Testis (tissue), 3 donors: ENCODE measurements around the gene ACACB. TPM values are rescaled to one million over a fixed set of nuclear protein-coding genes. Genes with fewer than 3 reads are reported as not detected.

ENCODE experiments used
- DNase-seq: peaks from one replicate; pipeline ENCODE4 v3.0.0-alpha.2; 2019
- H3K27ac ChIP-seq, 2 donors: fragments of 200-600 bp; sonication (generic); one replicate each; pipeline ENCODE4 v1.5.1; 2019
- H3K27me3 ChIP-seq: fragments of 200-600 bp; sonication (generic); one replicate; pipeline ENCODE4 v1.5.1; 2019
- H3K36me3 ChIP-seq: fragments of 200-600 bp; sonication (generic); one replicate; pipeline ENCODE4 v1.5.1; 2017; ENCODE audit warnings: low read depth; ENCODE audit errors: missing control alignments
- H3K4me1 ChIP-seq: fragments of 200-600 bp; sonication (generic); one replicate; pipeline ENCODE4 v1.5.1; 2019
- H3K4me3 ChIP-seq, 2 donors: fragments of 200-600 bp; sonication (generic); one replicate each; pipeline ENCODE4 v1.5.1; 2017 to 2019
- H3K9me3 ChIP-seq: fragments of 200-600 bp; sonication (generic); one replicate; pipeline ENCODE4 v1.5.1; 2017
- CTCF ChIP-seq, 3 experiments: fragments of 450-650 bp in 2 of 3; fragments of 200-600 bp in 1 of 3; sonication (generic) in 1 of 3; IDR thresholded peaks; one replicate each; pipeline ENCODE4 v1.5.1; 2016 to 2019; ENCODE audit warnings: antibody characterized with exemption in 3 of 3, mild to moderate bottlenecking in 2 of 3, moderate library complexity in 1 of 3
- POLR2A ChIP-seq: fragments of 450-650 bp; IDR thresholded peaks from one replicate; pipeline ENCODE4 v1.6.1; 2017; ENCODE audit warnings: antibody characterized with exemption, mild to moderate bottlenecking, moderate library complexity
- WGBS, 2 donors: methylation state at CpG; one replicate each; pipeline ENCODE4 v1.1.5; 2018; 5-methylcytosine and 5-hydroxymethylcytosine counted together
- intact Hi-C: fragments of 100-400 bp; cut with DNase I; formaldehyde crosslinking; loops from one replicate; pipeline ENCODE4 v1.15.1; 2023; ENCODE audit warnings: low total_unique reads
- polyA plus RNA-seq: library from polyadenylated mRNA; stranded (reverse); fragments of 350-450 nt; fragmentation: Illumina TruSeq; extraction: RNeasy Lipid Tissue Mini Kit (QIAGEN cat#74804); gene quantifications from one replicate; pipeline ENCODE4 v1.2.3, GENCODE V29; 2014; ENCODE audit warnings: low read depth, low replicate concordance; ENCODE audit not compliant: insufficient read depth
- total RNA-seq, 2 donors: library from RNA; depleted of rRNA; stranded (reverse); fragments of >200 nt; gene quantifications; one replicate each; pipeline ENCODE4 v1.2.3, GENCODE V29; 2016

The ACACB gene
- total and polyA plus RNA-seq, 3 donors from 2014 or later = 25.5 to 96.8 (median 61.6) TPM

- H3K4me3 ChIP-seq = no peak overlapping the region
- H3K9me3 ChIP-seq = no peaks in the 10 kb centered on the region
- WGBS, 2 donors = 75 to 76% methylated on average over 5 of the region's 5 CpGs
- no peak for DNase-seq
- TF ChIP-seq CTCF (IDR thresholded peaks at IDR 0.05) (no peak), POLR2A (no peak)
- peak overlapping the region in 1 of 2 donors; percentile 89 for H3K27ac ChIP-seq
- H3K4me1 ChIP-seq = peaks cover 72% of the 10 kb centered on the region
- no peaks in the 10 kb centered on the region for H3K27me3 ChIP-seq
- intact Hi-C loops = no loop called here
- no peaks in the 10 kb centered on the region for H3K36me3 ChIP-seq
These were observed 2.6 kb upstream of the ACACB start for GRCh38 chr12:109113661-109114321.

GRCh38 chr12:109114644-109115043 is 1.7 kb upstream of the ACACB start:
- Histone ChIP-seq H3K27me3 (no peaks in the 10 kb centered on the region), H3K4me1 (peaks cover 78% of the 10 kb centered on the region), H3K9me3 (no peaks in the 10 kb centered on the region), H3K4me3 (no peak overlapping the region), H3K36me3 (no peaks in the 10 kb centered on the region), H3K27ac (peak overlapping the region in 1 of 2 donors; percentile 89)
- 64 to 67% methylated on average over 2 of the region's 2 CpGs for WGBS, 2 donors
- intact Hi-C loops = no loop called here
- TF ChIP-seq CTCF (IDR thresholded peaks at IDR 0.05) (no peak), POLR2A (no peak)
- no peak for DNase-seq

- H3K36me3 ChIP-seq = no peaks in the 10 kb centered on the region
- H3K4me3 ChIP-seq = no peak overlapping the region
- WGBS, 2 donors = 37 to 40% methylated on average over 3 of the region's 3 CpGs
- H3K4me1 ChIP-seq = peaks cover 78% of the 10 kb centered on the region
- H3K9me3 ChIP-seq = no peaks in the 10 kb centered on the region
- intact Hi-C loops = no loop called here
- peak overlapping the region; percentile 67 to 89 for H3K27ac ChIP-seq
- DNase-seq = no peak
- H3K27me3 ChIP-seq = no peaks in the 10 kb centered on the region
- TF ChIP-seq POLR2A = no peak
- TF ChIP-seq CTCF (IDR thresholded peaks at IDR 0.05) = no peak
These were observed 1.0 kb upstream of the ACACB start for GRCh38 chr12:109115404-109115757.

GRCh38 chr12:109116611-109116949 is 193 bp downstream of the ACACB start:
- TF ChIP-seq POLR2A = no peak
- no peak for TF ChIP-seq CTCF (IDR thresholded peaks at IDR 0.05)
- no peaks in the 10 kb centered on the region for H3K27me3 ChIP-seq
- H3K9me3 ChIP-seq = no peaks in the 10 kb centered on the region
- no peaks in the 10 kb centered on the region for H3K36me3 ChIP-seq
- no peak overlapping the region for H3K4me3 ChIP-seq
- DNase-seq = no peak
- intact Hi-C loops = no loop called here
- H3K4me1 ChIP-seq = peaks cover 71% of the 10 kb centered on the region
- H3K27ac ChIP-seq = peak overlapping the region; percentile 67 to 89
- WGBS, 2 donors = 55 to 60% methylated on average over 12 of the region's 12 CpGs

- no peaks in the 10 kb centered on the region for H3K27me3 ChIP-seq
- DNase-seq = no peak
- no peak overlapping the region for H3K4me3 ChIP-seq
- H3K27ac ChIP-seq = peak overlapping the region in 1 of 2 donors; percentile 57
- H3K9me3 ChIP-seq = no peaks in the 10 kb centered on the region
- no peaks in the 10 kb centered on the region for H3K36me3 ChIP-seq
- TF ChIP-seq POLR2A = no peak
- TF ChIP-seq CTCF (IDR thresholded peaks at IDR 0.05) = no peak
- peaks cover 47% of the 10 kb centered on the region for H3K4me1 ChIP-seq
- intact Hi-C loops = no loop called here
- WGBS, 2 donors = 62 to 65% methylated on average over 1 to 2 of the region's 2 CpGs
These were observed 3.7 kb downstream of the ACACB start for GRCh38 chr12:109120095-109120494.
